ENCODE results near the gene SCG5. TPM values are rescaled to one million over a fixed set of nuclear protein-coding genes. Genes with fewer than 3 reads are reported as not detected.

The SCG5 gene
- total RNA-seq, 4 donors from 2014 or later, result 1.2 to 6.6 (median 2.9) TPM

DNA sequence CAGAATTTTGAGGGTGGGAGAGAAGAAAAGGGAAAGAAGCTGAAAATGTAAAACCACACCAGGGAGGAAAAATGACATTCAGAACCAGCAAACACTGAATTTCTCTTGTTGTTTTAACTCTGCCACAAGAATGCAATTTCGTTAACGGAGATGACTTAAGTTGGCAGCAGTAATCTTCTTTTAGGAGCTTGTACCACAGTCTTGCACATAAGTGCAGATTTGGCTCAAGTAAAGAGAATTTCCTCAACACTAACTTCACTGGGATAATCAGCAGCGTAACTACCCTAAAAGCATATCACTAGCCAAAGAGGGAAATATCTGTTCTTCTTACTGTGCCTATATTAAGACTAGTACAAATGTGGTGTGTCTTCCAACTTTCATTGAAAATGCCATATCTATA lies 91.8 kb downstream of the SCG5 start:
- TF ChIP-seq POLR2AphosphoS5 (IDR thresholded peaks at IDR 0.05) (no peak), POLR2A (IDR thresholded peaks at IDR 0.05; ENCODE audit: low read depth) (no peak), EP300 (IDR thresholded peaks at IDR 0.05) (no peak)
- TF ChIP-seq, protein P1, sequence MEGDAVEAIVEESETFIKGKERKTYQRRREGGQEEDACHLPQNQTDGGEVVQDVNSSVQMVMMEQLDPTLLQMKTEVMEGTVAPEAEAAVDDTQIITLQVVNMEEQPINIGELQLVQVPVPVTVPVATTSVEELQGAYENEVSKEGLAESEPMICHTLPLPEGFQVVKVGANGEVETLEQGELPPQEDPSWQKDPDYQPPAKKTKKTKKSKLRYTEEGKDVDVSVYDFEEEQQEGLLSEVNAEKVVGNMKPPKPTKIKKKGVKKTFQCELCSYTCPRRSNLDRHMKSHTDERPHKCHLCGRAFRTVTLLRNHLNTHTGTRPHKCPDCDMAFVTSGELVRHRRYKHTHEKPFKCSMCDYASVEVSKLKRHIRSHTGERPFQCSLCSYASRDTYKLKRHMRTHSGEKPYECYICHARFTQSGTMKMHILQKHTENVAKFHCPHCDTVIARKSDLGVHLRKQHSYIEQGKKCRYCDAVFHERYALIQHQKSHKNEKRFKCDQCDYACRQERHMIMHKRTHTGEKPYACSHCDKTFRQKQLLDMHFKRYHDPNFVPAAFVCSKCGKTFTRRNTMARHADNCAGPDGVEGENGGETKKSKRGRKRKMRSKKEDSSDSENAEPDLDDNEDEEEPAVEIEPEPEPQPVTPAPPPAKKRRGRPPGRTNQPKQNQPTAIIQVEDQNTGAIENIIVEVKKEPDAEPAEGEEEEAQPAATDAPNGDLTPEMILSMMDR (IDR thresholded peaks at IDR 0.05), result no peak
- intact Hi-C loops (cut with DNase I), result no loop called here
- 88% methylated on average over 3 of the region's 3 CpGs for WGBS
- Histone ChIP-seq H3K36me3 (no peaks in the 10 kb centered on the region), H3K27ac (replicated peaks in 1 of 4) (no peak overlapping the region), H3K4me1 (peaks cover 0 to 5% (median 0%) of the 10 kb centered on the region in 4 donors), H3K27me3 (no peaks in the 10 kb centered on the region), H3K9me3 (no peaks in the 10 kb centered on the region), H3K4me3 (no peak overlapping the region)
- no peak for DNase-seq (ENCODE audit: extremely low spot score)

DNA sequence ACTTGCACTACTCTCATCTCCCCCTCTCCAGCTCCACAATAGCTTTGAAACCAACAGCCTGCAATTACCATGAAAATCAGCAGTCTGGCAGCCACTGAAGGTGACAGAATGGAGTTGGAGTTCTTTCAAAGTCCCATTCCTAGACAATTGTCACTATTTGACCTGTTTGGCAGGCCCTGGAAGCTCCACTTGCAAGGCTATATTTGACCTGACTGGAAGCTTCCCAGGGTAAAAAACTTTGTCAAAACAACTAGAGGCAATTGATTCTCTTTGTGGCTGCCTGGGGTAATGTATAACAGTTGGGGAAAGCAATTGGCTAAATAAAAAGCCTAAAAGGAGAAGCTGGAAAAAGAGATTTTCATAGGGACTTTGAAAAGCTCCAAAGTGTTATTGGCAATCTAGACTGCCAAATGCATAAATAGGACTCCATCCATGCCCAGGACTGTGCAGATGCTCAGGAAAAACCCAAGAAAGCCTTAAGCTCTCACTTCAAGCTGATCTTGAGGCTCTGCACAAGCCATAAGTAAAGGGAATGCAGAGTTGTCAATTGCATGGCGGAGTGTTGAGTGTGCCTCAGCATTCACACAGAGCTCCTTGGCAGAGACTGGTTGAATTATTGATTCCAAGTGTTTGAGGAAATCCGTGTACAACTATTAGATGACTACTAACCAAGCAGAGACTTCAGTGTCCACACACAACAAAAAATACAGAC lies 94.6 kb downstream of the SCG5 start:
- H3K9me3 ChIP-seq, result peaks cover 0 to 13% (median 3%) of the 10 kb centered on the region in 4 donors
- H3K27ac ChIP-seq (replicated peaks in 1 of 4), result no peak overlapping the region
- H3K4me3 ChIP-seq, result no peak overlapping the region
- WGBS, result 82% methylated on average over 2 of the region's 2 CpGs
- intact Hi-C loops (cut with DNase I), result no loop called here
- H3K27me3 ChIP-seq, result no peaks in the 10 kb centered on the region
- no peak for DNase-seq (ENCODE audit: extremely low spot score)
- no peaks in the 10 kb centered on the region for H3K36me3 ChIP-seq
- no peaks in the 10 kb centered on the region for H3K4me1 ChIP-seq
- TF ChIP-seq, protein P1 (IDR thresholded peaks at IDR 0.05), result no peak
- TF ChIP-seq POLR2A (IDR thresholded peaks at IDR 0.05; ENCODE audit: low read depth) (no peak), EP300 (IDR thresholded peaks at IDR 0.05) (no peak), POLR2AphosphoS5 (IDR thresholded peaks at IDR 0.05) (no peak)

DNA sequence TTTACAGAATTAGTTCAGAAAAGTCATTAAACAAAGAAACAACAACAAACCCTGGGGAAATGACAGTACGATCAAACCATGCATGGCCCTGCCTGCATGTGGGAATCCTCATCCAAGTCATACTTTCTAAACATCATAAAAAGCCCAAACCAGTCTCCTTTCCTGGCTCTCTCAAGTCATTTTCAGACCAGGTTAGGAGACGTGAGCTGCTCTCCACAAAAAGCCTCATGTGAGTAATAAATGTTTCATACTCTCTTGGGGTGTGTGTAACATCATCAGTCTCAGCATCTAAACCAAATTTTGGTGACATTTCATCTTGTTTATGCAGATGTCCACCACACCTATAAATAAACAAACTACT lies 95.2 kb downstream of the SCG5 start:
- H3K27ac ChIP-seq (replicated peaks in 1 of 4), result no peak overlapping the region
- peaks cover 0 to 13% (median 3%) of the 10 kb centered on the region in 4 donors for H3K9me3 ChIP-seq
- no peaks in the 10 kb centered on the region for H3K4me1 ChIP-seq
- 89% methylated on average over 2 of the region's 2 CpGs for WGBS
- intact Hi-C loops (cut with DNase I), result no loop called here
- no peaks in the 10 kb centered on the region for H3K36me3 ChIP-seq
- no peak for DNase-seq (ENCODE audit: extremely low spot score)
- no peaks in the 10 kb centered on the region for H3K27me3 ChIP-seq
- no peak for TF ChIP-seq POLR2A (IDR thresholded peaks at IDR 0.05; ENCODE audit: low read depth)
- no peak for TF ChIP-seq EP300 (IDR thresholded peaks at IDR 0.05)
- TF ChIP-seq, protein P1 (IDR thresholded peaks at IDR 0.05), result no peak
- TF ChIP-seq POLR2AphosphoS5 (IDR thresholded peaks at IDR 0.05), result no peak
- no peak overlapping the region for H3K4me3 ChIP-seq

DNA sequence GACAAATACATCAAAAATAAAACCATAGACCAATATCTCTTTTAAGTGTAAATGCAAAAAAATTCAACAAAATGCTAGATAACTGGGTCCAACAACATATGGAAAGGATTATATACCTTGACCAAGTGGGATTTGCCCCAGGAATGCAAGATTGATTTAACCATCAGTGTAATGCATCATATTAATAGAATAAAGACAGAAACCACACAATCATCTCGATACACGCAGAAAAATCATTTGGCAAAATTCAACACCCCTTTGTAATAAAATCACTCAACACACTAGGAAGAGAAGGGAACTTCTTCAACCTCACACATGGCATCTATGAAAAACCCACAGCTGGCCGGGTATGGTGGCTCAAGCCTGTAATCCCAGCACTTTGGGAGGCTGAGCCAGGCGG lies 95.8 kb downstream of the SCG5 start:
- H3K4me1 ChIP-seq, result no peaks in the 10 kb centered on the region
- H3K4me3 ChIP-seq, result no peak overlapping the region
- no peaks in the 10 kb centered on the region for H3K36me3 ChIP-seq
- H3K27ac ChIP-seq (replicated peaks in 1 of 4), result no peak overlapping the region
- intact Hi-C loops (cut with DNase I), result no loop called here
- no peak for DNase-seq (ENCODE audit: extremely low spot score)
- WGBS, result 91% methylated on average over 4 of the region's 4 CpGs
- no peaks in the 10 kb centered on the region for H3K27me3 ChIP-seq
- TF ChIP-seq POLR2A (IDR thresholded peaks at IDR 0.05; ENCODE audit: low read depth) (no peak), EP300 (IDR thresholded peaks at IDR 0.05) (no peak), POLR2AphosphoS5 (IDR thresholded peaks at IDR 0.05) (no peak)
- TF ChIP-seq, protein P1 (IDR thresholded peaks at IDR 0.05), result no peak
- peaks cover 0 to 13% (median 3%) of the 10 kb centered on the region in 4 donors for H3K9me3 ChIP-seq

DNA sequence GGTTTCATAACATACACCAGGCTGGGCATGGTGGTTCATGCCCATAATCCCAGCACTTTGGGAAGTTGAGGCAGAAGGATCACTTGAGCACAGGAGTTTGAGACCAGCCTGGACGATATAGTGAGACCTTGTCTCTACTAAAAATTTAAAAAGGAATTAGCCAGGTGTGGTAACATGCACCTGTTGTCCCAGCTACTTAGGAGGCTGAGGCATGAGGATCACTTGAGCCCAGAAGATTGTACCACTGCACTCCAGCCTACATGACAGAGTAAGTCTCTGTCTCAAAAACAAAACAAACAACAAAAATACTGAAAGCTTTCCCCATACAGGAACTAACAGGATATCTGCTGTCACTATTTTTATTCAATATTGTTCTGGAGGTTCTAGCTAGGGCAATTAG lies 97.2 kb downstream of the SCG5 start:
- intact Hi-C loops (cut with DNase I), result no loop called here
- no peaks in the 10 kb centered on the region for H3K27me3 ChIP-seq
- TF ChIP-seq EP300 (IDR thresholded peaks at IDR 0.05), result no peak
- no peak for TF ChIP-seq POLR2AphosphoS5 (IDR thresholded peaks at IDR 0.05)
- TF ChIP-seq, protein P1 (IDR thresholded peaks at IDR 0.05), result no peak
- no peak for TF ChIP-seq POLR2A (IDR thresholded peaks at IDR 0.05; ENCODE audit: low read depth)
- H3K9me3 ChIP-seq, result peaks cover 0 to 13% (median 3%) of the 10 kb centered on the region in 4 donors
- no peaks in the 10 kb centered on the region for H3K36me3 ChIP-seq
- H3K4me1 ChIP-seq, result no peaks in the 10 kb centered on the region
- no peak for DNase-seq (ENCODE audit: extremely low spot score)
- no peak overlapping the region for H3K27ac ChIP-seq (replicated peaks in 1 of 4)
- H3K4me3 ChIP-seq, result no peak overlapping the region
- WGBS, result 94% methylated on average over 1 of the region's 1 CpG
